H1 (cell line): Measurements from ENCODE around the gene PGLYRP4. TPM values are rescaled to one million over a fixed set of nuclear protein-coding genes. Genes with fewer than 3 reads are reported as not detected.

Source experiments
- ATF2 ChIP-seq: IDR thresholded peaks from 2 replicates; pipeline ENCODE4 v1.6.1; 2012; ENCODE audit warnings: low read length, inconsistent platforms
- CHD2 ChIP-seq: IDR thresholded peaks from 2 replicates; pipeline ENCODE4 v1.6.1; 2012; ENCODE audit warnings: low read length, improper control_type of control experiment
- MAFK ChIP-seq: IDR thresholded peaks from 2 replicates; pipeline ENCODE4 v1.6.1; 2012; ENCODE audit warnings: low read depth, mild to moderate bottlenecking, improper control_type of control experiment, low read length
- MAX ChIP-seq: IDR thresholded peaks from 2 replicates; pipeline ENCODE4 v1.6.1; 2012; ENCODE audit warnings: inconsistent platforms
- PHF8 ChIP-seq: fragments of 200-600 bp; sonication (generic); conservative IDR thresholded peaks from 2 replicates; pipeline ENCODE4 v1.7.1; 2012; ENCODE audit warnings: low read depth, mild to moderate bottlenecking, inconsistent platforms, low read length, moderate library complexity
- SIN3A ChIP-seq, 2 experiments: IDR thresholded peaks in 1 of 2; conservative IDR thresholded peaks in 1 of 2; 2 replicates each; pipeline ENCODE4 v1.6.1; 2011 to 2012; ENCODE audit warnings: low read length in 2 of 2, improper control_type of control experiment in 1 of 2, low read depth in 1 of 2, mild to moderate bottlenecking in 1 of 2
- TAF1 ChIP-seq: IDR thresholded peaks from 2 replicates; pipeline ENCODE4 v1.6.1; 2011; ENCODE audit warnings: mild to moderate bottlenecking, low read depth, low read length
- TBP ChIP-seq: IDR thresholded peaks from 2 replicates; pipeline ENCODE4 v1.6.1; 2011; ENCODE audit warnings: low read depth, low read length, improper control_type of control experiment
- ZNF274 ChIP-seq: IDR thresholded peaks from 2 replicates; pipeline ENCODE4 v1.7.0; 2012; ENCODE audit warnings: low read length, borderline replicate concordance; ENCODE audit errors: extremely low read depth
- polyA plus RNA-seq, 7 experiments: library from polyadenylated mRNA; depleted of rRNA in 3 of 7; stranded (reverse) in 5 of 7; unstranded in 2 of 7; fragments of >200 nt in 5 of 7; fragments of 200-250 nt in 2 of 7; gene quantifications; 1 replicate in 5 of 7; 2 replicates in 1 of 7; 4 replicates in 1 of 7; pipeline versions ENCODE4 v1.2.1 to v1.2.3, GENCODE V29; 2011 to 2013; ENCODE audit warnings: missing spikeins in 2 of 7, mixed read lengths in 2 of 7
- total RNA-seq: library from RNA; stranded (reverse); fragmentation: NEBNext Ultra II Directional; extraction: Animal tissue kit (Norgen Biotek cat#: 25700); gene quantifications from 2 replicates; pipeline ENCODE4 v1.2.1, GENCODE V29; 2021

The PGLYRP4 gene
- total and polyA plus RNA-seq, 2 of the 8 experiments (the other 6 are each of a cell fraction or from before 2014, with no cell fraction given), result not detected

- no peak for TF ChIP-seq MAX
- no peak for TF ChIP-seq CHD2
- no peak for TF ChIP-seq SIN3A (conservative IDR thresholded peaks at IDR 0.05 in 1 of 2, IDR thresholded peaks at IDR 0.05 in 1 of 2; ENCODE audit: low read depth in 1 of 2, low read length in 2 of 2)
- no peak for TF ChIP-seq PHF8
- TF ChIP-seq ATF2, result no peak
- TF ChIP-seq TAF1, result no peak
- TF ChIP-seq MAFK, result no peak
- TF ChIP-seq TBP, result no peak
- TF ChIP-seq ZNF274, result no peak
- TF ChIP-seq, all 59 proteins: peak for 0
These were observed 41.6 kb upstream of the PGLYRP4 start (continued) for GRCh38 chr1:153389973-153390879.
